GM23248 (cell line): Measurements from ENCODE around the gene UBE3D. TPM values are rescaled to one million over a fixed set of nuclear protein-coding genes. Genes with fewer than 3 reads are reported as not detected.
A peak's percentile ranks its signal among the peaks of the same experiment; 100 is the strongest.

ENCODE experiments used
- DNase-seq: peaks from one replicate; pipeline ENCODE4 v3.0.0-alpha.2; 2015
- H2AFZ ChIP-seq: fragments of 200-600 bp; sonication (generic); 2 replicates; pipeline ENCODE4 v1.6.1; 2016; ENCODE audit warnings: antibody characterized with exemption
- H3F3A ChIP-seq: fragments of 200-600 bp; sonication (generic); 2 replicates; pipeline ENCODE4 v1.6.1; 2016; ENCODE audit warnings: mild to moderate bottlenecking, antibody characterized with exemption, mixed run types; ENCODE audit not compliant: insufficient read depth
- H3K27ac ChIP-seq: fragments of 200-600 bp; sonication (generic); 2 replicates; pipeline ENCODE4 v1.5.1; 2016; ENCODE audit warnings: mild to moderate bottlenecking
- H3K27me3 ChIP-seq: fragments of 200-600 bp; sonication (generic); replicated peaks from 2 replicates; pipeline ENCODE4 v1.6.1; 2016; ENCODE audit warnings: mild to moderate bottlenecking; ENCODE audit not compliant: insufficient read depth
- H3K36me3 ChIP-seq: fragments of 200-600 bp; sonication (generic); 2 replicates; pipeline ENCODE4 v1.6.1; 2016; ENCODE audit warnings: low read depth, mild to moderate bottlenecking
- H3K4me1 ChIP-seq: fragments of 200-600 bp; sonication (generic); 2 replicates; pipeline ENCODE4 v1.6.1; 2016; ENCODE audit warnings: mild to moderate bottlenecking; ENCODE audit not compliant: insufficient read depth
- H3K4me2 ChIP-seq: fragments of 200-600 bp; sonication (generic); one replicate; pipeline ENCODE4 v1.6.1; 2016; ENCODE audit warnings: mild to moderate bottlenecking; ENCODE audit not compliant: unreplicated experiment
- H3K4me3 ChIP-seq: fragments of 200-600 bp; sonication (generic); 2 replicates; pipeline ENCODE4 v1.5.1; 2016; ENCODE audit warnings: mild to moderate bottlenecking
- H3K79me2 ChIP-seq: fragments of 200-600 bp; sonication (generic); 2 replicates; pipeline ENCODE4 v1.6.1; 2016; ENCODE audit warnings: mild to moderate bottlenecking; ENCODE audit not compliant: insufficient read depth
- H3K9ac ChIP-seq: fragments of 200-600 bp; sonication (generic); 2 replicates; pipeline ENCODE4 v1.6.1; 2016; ENCODE audit warnings: mild to moderate bottlenecking
- H3K9me2 ChIP-seq: fragments of 200-600 bp; sonication (generic); 2 replicates; pipeline ENCODE4 v1.6.1; 2016; ENCODE audit warnings: mixed run types, mild to moderate bottlenecking, moderate library complexity; ENCODE audit not compliant: insufficient read depth
- H3K9me3 ChIP-seq: fragments of 200-600 bp; sonication (generic); one replicate; pipeline ENCODE4 v1.6.1; 2017; ENCODE audit warnings: low read depth
- H4K20me1 ChIP-seq: fragments of 200-600 bp; sonication (generic); 2 replicates; pipeline ENCODE4 v1.6.0; 2016; ENCODE audit not compliant: insufficient read depth
- EZH2 ChIP-seq: fragments of 200-600 bp; sonication (generic); IDR thresholded peaks from 2 replicates; pipeline ENCODE4 v1.6.1; 2018; ENCODE audit warnings: antibody characterized with exemption, mild to moderate bottlenecking; ENCODE audit not compliant: insufficient read depth, poor library complexity, severe bottlenecking
- EZH2phosphoT487 ChIP-seq: fragments of 200-600 bp; sonication (generic); IDR thresholded peaks from 2 replicates; pipeline ENCODE4 v1.6.1; 2018; ENCODE audit warnings: antibody characterized with exemption, moderate library complexity, mild to moderate bottlenecking, low read depth; ENCODE audit not compliant: insufficient read depth
- WGBS, 2 experiments: methylation state at CpG; one replicate each; pipeline ENCODE4 v1.1.6; 2015 to 2017; ENCODE audit warnings: low lambda C conversion rate in 2 of 2, low coverage in 1 of 2; ENCODE audit errors: missing lambda C conversion rate in 2 of 2; 5-methylcytosine and 5-hydroxymethylcytosine counted together
- in situ Hi-C: fragments of 300-500 bp; cut with MboI; formaldehyde crosslinking; loops from 2 replicates; pipeline ENCODE4 v1.15.0; 2020
- polyA plus RNA-seq: library from polyadenylated mRNA; unstranded; fragments of >200 nt; fragmentation: Nextera tagmentation; extraction: Ambion mirVana; gene quantifications from 2 replicates; pipeline ENCODE4 v1.2.1, GENCODE V29; 2016
- total RNA-seq: library from RNA; depleted of rRNA; stranded (reverse); fragments of >200 nt; shearing (Covaris generic); gene quantifications from 2 replicates; pipeline ENCODE4 v1.2.3, GENCODE V29; 2014

Gene UBE3D
- total and polyA plus RNA-seq, 2 experiments from 2014 or later: 2.1 to 6.9 TPM

DNA sequence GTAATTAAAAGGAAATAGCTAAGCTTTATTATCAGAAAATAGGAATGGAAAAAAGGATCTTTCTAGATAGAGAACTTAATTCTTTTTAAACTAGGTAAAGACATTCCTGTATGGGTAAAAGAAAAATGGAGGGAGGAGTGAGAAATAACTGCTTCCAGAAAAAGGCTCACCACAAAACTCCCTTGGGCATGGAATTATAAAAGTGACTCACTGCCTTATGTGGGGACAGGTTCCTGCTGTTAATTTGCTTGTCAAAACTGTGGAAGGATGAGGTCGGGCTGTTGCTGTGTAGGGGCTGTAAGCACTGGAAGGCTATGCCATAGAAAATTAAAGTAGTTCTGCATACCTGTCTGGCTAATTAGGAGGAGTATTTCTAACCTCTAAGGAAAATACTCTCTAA, 158.7 kb downstream of the UBE3D start:
- DNase-seq: peak; percentile 70
- in situ Hi-C loops: no loop called here
- Histone ChIP-seq H3K79me2 (no peaks in the 10 kb centered on the region), H3K27me3 (no peaks in the 10 kb centered on the region), H3K36me3 (no peaks in the 10 kb centered on the region), H3K4me3 (no peak overlapping the region), H3K9me2 (no peaks in the 10 kb centered on the region), H3F3A (0 out of 2 replicates have a peak, but pooled peaks cover 8% of the 10 kb centered on the region), H3K27ac (no peak overlapping the region), H3K4me2 (peak overlapping the region; percentile 38), H3K9me3 (no peaks in the 10 kb centered on the region), H4K20me1 (no peaks in the 10 kb centered on the region), H2AFZ (no peak overlapping the region), H3K4me1 (peaks cover 24% of the 10 kb centered on the region), H3K9ac (no peak overlapping the region)
- TF ChIP-seq EZH2 (no peak), EZH2phosphoT487 (no peak)
- 22 to 29% methylated on average over 1 of the region's 1 CpG for WGBS, 2 experiments

DNA sequence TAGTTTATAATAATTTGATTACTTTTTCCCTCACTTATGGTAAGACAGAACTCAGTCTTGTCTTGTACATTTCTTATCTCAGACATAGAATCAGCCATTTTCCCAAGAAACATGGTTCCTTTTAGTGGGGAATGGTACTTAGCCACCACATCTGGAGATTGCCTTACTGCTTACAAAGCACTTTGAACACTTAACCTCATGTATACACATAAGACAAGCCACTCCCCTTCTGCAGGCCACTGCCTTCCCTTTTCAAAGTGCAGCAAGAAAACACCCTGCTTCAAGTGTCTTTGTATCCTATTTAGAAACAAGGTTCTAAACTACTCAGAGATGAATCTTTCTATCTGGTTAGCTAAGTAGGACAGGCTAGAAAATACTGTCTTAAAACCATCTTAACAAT, 159.2 kb downstream of the UBE3D start:
- no peak overlapping the region for H3K9ac ChIP-seq
- H3K36me3 ChIP-seq: no peaks in the 10 kb centered on the region
- in situ Hi-C loops: no loop called here
- H3K79me2 ChIP-seq: no peaks in the 10 kb centered on the region
- no peak overlapping the region for H3K4me3 ChIP-seq
- no peak for TF ChIP-seq EZH2
- no peak for TF ChIP-seq EZH2phosphoT487
- H3K9me3 ChIP-seq: no peaks in the 10 kb centered on the region
- peaks cover 24% of the 10 kb centered on the region for H3K4me1 ChIP-seq
- H3K27me3 ChIP-seq: no peaks in the 10 kb centered on the region
- H3K9me2 ChIP-seq: no peaks in the 10 kb centered on the region
- H3F3A ChIP-seq: 0 out of 2 replicates have a peak, but pooled peaks cover 8% of the 10 kb centered on the region
- H4K20me1 ChIP-seq: no peaks in the 10 kb centered on the region
- H3K27ac ChIP-seq: no peak overlapping the region
- no peak overlapping the region for H2AFZ ChIP-seq
- H3K4me2 ChIP-seq: peak overlapping the region; percentile 38
- DNase-seq: peak; percentile 11

DNA sequence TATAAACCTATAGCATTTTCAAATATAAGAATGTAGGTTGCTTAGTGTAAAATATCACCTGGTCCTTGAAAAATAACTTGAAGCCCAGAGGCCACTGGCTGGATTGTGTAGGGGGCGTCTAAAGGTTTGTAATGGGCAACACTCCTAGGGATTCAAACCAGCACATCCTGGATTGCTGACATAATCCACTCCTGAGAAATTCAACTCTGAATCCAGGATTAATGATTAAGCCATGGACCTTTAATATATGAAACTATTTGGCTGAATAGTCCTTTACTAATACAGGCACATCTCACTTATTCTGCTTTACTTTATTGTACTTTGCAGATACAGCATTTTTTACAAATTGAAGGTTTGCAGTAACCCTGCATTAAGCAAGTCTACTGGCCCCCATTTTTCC, 160.8 kb downstream of the UBE3D start:
- TF ChIP-seq EZH2phosphoT487 (no peak), EZH2 (no peak)
- H3K36me3 ChIP-seq: no peaks in the 10 kb centered on the region
- no peak overlapping the region for H3K4me3 ChIP-seq
- no peak overlapping the region for H3K27ac ChIP-seq
- no peaks in the 10 kb centered on the region for H3K9me3 ChIP-seq
- in situ Hi-C loops: no loop called here
- H3K9ac ChIP-seq: no peak overlapping the region
- DNase-seq: no peak
- H3K4me1 ChIP-seq: peaks cover 18% of the 10 kb centered on the region
- WGBS, 2 experiments: 97 to 100% methylated on average over 1 of the region's 1 CpG
- H3K9me2 ChIP-seq: no peaks in the 10 kb centered on the region
- H4K20me1 ChIP-seq: no peaks in the 10 kb centered on the region
- 0 out of 2 replicates have a peak, but pooled peaks cover 8% of the 10 kb centered on the region for H3F3A ChIP-seq
- no peak overlapping the region for H2AFZ ChIP-seq
- no peak overlapping the region for H3K4me2 ChIP-seq
- H3K27me3 ChIP-seq: no peaks in the 10 kb centered on the region
- H3K79me2 ChIP-seq: no peaks in the 10 kb centered on the region

DNA sequence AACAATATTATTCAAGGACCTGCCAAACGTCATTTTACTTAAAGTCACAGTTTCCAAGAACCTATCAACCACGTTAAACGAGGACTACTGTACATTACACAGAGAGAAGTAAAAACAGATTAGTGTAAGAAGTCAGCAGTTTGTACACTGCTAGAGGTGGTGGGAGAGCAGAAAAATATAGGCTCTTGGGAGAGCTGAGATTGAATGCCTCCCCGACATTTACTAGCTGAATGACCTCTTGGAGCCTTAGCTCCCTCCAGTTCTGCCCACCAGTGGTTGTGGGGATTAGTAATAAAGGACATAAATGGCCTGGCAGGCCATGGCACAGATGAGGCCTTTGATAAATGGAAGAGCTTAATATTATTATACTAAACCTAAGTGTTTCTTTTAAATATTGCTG, 161.4 kb downstream of the UBE3D start:
- H3K9me2 ChIP-seq: no peaks in the 10 kb centered on the region
- 88% methylated on average over 4 of the region's 4 CpGs for WGBS, 2 experiments

DNA sequence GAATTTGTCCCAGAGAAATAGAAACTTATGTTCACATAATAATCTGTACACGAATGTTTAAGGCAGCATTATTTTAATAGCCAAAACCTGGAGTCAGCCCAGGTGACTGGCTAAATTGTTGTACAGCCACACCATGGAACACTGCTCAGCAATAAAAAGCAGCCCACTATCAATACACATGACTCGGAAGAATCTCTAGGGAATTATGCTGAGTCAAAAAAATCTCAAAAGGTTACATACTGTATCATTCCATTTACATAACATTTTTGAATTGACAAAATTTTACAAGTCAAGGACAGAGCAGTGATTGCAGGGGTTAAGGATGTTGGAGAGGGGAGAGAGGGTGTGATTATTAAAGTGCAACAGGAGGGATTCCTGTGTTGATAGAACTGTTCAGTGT, 163.4 kb downstream of the UBE3D start:
- no peak for TF ChIP-seq EZH2
- no peak for TF ChIP-seq EZH2phosphoT487
- in situ Hi-C loops: no loop called here
- no peaks in the 10 kb centered on the region for H3K9me3 ChIP-seq
- H3K4me2 ChIP-seq: no peak overlapping the region
- no peaks in the 10 kb centered on the region for H3F3A ChIP-seq
- H2AFZ ChIP-seq: no peak overlapping the region
- no peak overlapping the region for H3K27ac ChIP-seq
- H3K4me3 ChIP-seq: no peak overlapping the region
- no peaks in the 10 kb centered on the region for H3K9me2 ChIP-seq
- DNase-seq: no peak
- no peaks in the 10 kb centered on the region for H3K79me2 ChIP-seq
- H4K20me1 ChIP-seq: no peaks in the 10 kb centered on the region
- WGBS, 2 experiments: 91 to 99% methylated on average over 2 of the region's 2 CpGs
- H3K36me3 ChIP-seq: no peaks in the 10 kb centered on the region
- H3K27me3 ChIP-seq: no peaks in the 10 kb centered on the region
- H3K9ac ChIP-seq: no peak overlapping the region
- peaks cover 11% of the 10 kb centered on the region for H3K4me1 ChIP-seq

More for the DNA sequence above, 161.4 kb downstream of the UBE3D start:
- in situ Hi-C loops: no loop called here
- Histone ChIP-seq H3K27me3 (no peaks in the 10 kb centered on the region), H4K20me1 (no peaks in the 10 kb centered on the region), H3K36me3 (no peaks in the 10 kb centered on the region), H3K4me3 (no peak overlapping the region), H3K79me2 (no peaks in the 10 kb centered on the region), H3K9me3 (no peaks in the 10 kb centered on the region), H3K27ac (no peak overlapping the region), H3K4me2 (no peak overlapping the region), H3K4me1 (peaks cover 15% of the 10 kb centered on the region), H3F3A (0 out of 2 replicates have a peak, but pooled peaks cover 7% of the 10 kb centered on the region), H3K9ac (no peak overlapping the region), H2AFZ (no peak overlapping the region)
- no peak for DNase-seq
- TF ChIP-seq EZH2phosphoT487: no peak
- no peak for TF ChIP-seq EZH2
